ENCODE results near the gene ALPK1.
"Not testable (repeated sequence)": the region's sequence is repeated elsewhere in the genome, so short reads cannot be mapped to it uniquely, and the experiment has no call there.

The ALPK1 gene

GRCh38 chr4:112296949-112297880, at the start of gene ALPK1:
Gene ALPK1, plus strand, starts transcription at chr4:112297369.
- no peak for DNase-seq

- no peak for DNase-seq
These were observed 46.0 kb upstream of the ALPK1 start for GRCh38 chr4:112251019-112251643.

GRCh38 chr4:112252234-112252633, 44.9 kb upstream of the ALPK1 start:
- DNase-seq = no peak

- no peak for DNase-seq
These were observed 43.7 kb upstream of the ALPK1 start for GRCh38 chr4:112253382-112254000.

- DNase-seq = no peak
These were observed 40.1 kb upstream of the ALPK1 start for GRCh38 chr4:112257098-112257497.

GRCh38 chr4:112266823-112267222, 30.3 kb upstream of the ALPK1 start:
- no peak for DNase-seq

GRCh38 chr4:112270051-112270450, 27.1 kb upstream of the ALPK1 start:
- DNase-seq = no peak

- DNase-seq = no peak
These were observed 26.3 kb upstream of the ALPK1 start for GRCh38 chr4:112270640-112271421.

- no peak for DNase-seq
These were observed 24.9 kb upstream of the ALPK1 start for GRCh38 chr4:112272292-112272691.

GRCh38 chr4:112274959-112275358, 22.2 kb upstream of the ALPK1 start:
- DNase-seq = no peak

GRCh38 chr4:112276113-112276512, 21.1 kb upstream of the ALPK1 start:
- no peak for DNase-seq

- DNase-seq = no peak
These were observed 19.9 kb upstream of the ALPK1 start for GRCh38 chr4:112277220-112277619.

GRCh38 chr4:112277705-112278448, 19.3 kb upstream of the ALPK1 start:
- no peak for DNase-seq

- DNase-seq = no peak
These were observed 17.9 kb upstream of the ALPK1 start for GRCh38 chr4:112279025-112279881.

- no peak for DNase-seq
These were observed 17.3 kb upstream of the ALPK1 start for GRCh38 chr4:112279882-112280315.

GRCh38 chr4:112280386-112281056, 16.6 kb upstream of the ALPK1 start:
- no peak for DNase-seq

GRCh38 chr4:112281895-112282398, 15.2 kb upstream of the ALPK1 start:
- DNase-seq = not testable (repeated sequence)

GRCh38 chr4:112282860-112283667, 14.1 kb upstream of the ALPK1 start:
- no peak for DNase-seq

- no peak for DNase-seq
These were observed 13.0 kb upstream of the ALPK1 start for GRCh38 chr4:112284166-112284565.
